GM12873 (cell line): ENCODE results near the gene SLC31A1.

Source experiments
- TF ChIP-seq, protein P1 (sequence below): IDR thresholded peaks from 2 replicates; pipeline ENCODE4 v1.5.1; 2012; ENCODE audit warnings: low read depth, mild to moderate bottlenecking, moderate library complexity, low read length, control low read depth; ENCODE audit not compliant: insufficient read depth; ENCODE audit errors: missing control alignments

SLC31A1 gene

DNA sequence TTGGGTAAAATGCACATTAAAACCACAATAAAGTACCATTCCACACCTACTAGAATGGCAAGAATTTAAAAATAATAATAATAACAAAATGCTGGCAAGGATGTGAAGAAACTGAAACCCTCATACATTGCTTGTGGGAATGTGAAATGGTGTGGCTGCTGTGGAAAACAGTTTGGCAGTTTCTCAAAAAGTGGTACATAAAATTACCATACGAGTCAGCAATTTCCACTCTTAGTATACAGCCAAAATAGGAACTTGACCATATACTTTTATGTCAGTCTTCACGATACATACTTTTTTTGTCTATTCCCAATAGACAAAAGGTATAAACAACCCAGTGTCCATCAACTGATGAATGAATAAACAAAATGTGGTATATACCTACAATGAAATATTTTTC lies 15.9 kb upstream of the SLC31A1 start:
- TF ChIP-seq, protein P1, sequence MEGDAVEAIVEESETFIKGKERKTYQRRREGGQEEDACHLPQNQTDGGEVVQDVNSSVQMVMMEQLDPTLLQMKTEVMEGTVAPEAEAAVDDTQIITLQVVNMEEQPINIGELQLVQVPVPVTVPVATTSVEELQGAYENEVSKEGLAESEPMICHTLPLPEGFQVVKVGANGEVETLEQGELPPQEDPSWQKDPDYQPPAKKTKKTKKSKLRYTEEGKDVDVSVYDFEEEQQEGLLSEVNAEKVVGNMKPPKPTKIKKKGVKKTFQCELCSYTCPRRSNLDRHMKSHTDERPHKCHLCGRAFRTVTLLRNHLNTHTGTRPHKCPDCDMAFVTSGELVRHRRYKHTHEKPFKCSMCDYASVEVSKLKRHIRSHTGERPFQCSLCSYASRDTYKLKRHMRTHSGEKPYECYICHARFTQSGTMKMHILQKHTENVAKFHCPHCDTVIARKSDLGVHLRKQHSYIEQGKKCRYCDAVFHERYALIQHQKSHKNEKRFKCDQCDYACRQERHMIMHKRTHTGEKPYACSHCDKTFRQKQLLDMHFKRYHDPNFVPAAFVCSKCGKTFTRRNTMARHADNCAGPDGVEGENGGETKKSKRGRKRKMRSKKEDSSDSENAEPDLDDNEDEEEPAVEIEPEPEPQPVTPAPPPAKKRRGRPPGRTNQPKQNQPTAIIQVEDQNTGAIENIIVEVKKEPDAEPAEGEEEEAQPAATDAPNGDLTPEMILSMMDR = no peak

DNA sequence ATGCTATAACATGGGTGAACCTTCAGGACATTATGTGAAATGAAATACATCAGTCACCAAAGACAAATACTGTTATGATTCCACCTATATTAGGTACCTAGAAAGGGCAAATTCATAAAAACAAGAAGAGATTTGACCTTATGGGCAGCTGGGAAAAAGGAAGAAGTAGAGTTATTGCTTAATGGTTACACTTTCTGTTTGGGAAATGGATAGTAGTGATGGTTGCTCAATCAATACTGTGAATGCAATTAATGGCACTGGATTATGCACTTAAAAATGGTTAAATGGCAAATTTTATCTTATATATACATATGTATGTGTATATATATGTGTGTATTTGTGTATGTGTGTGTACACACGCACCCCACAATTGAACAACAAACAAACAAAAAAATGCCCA lies 15.5 kb upstream of the SLC31A1 start:
- TF ChIP-seq, protein P1 = no peak

DNA sequence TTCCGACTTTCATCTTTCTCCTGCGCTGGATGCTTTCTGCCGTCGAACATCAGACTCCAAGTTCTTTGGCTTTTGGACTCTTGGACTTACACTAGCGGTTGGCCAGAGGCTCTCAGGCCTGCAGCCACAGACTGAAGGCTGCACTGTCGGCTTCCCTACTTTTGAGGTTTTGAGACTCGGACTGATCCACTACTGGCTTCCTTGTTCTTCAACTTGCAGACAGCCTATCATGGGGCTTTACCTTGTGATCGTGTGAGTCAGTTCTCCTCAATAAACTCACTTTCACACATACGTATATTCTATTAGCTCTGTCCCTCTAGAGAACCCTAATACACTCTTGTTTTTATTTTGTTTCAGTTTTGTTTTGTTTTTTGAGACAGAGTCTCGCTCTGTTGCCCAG lies 10.5 kb upstream of the SLC31A1 start:
- TF ChIP-seq, protein P1 = no peak

DNA sequence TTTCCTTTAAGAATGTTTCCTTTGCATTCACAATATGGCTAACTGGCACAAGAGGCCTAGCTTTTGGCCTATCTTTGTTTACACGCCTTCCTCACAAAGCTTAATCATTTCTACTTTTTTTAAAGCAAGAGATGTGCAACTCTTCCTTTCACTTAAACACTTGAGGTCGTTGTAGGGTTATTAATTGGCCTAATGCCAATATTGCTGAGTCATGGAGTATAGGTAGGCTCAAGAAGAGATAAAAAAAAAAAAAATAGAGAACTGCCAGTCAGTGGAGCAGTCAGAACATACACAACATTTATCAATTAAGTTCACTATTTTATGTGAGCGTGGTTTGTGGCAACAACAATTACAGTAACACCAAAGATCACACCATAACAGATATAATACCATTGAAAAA lies 6.2 kb upstream of the SLC31A1 start:
- TF ChIP-seq, protein P1 = no peak

DNA sequence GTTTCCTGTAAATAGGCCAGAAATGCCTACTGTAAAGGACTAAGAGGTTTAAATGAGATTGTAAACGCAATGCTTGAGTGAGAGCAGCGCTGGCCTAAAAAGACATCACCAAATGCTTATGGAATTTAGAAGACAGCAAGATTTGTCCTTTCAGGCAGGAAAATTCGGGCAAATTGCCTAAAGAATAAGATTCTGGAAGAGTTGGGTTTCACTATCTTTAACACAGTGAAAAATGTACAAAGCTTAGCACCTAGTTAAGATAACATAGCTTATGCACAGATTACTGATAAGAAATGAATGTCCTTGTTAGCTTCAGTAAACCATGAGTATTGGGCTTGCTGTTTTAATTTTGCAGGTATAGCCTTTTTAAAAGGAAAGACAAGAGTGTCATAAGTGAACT lies 4.9 kb upstream of the SLC31A1 start:
- TF ChIP-seq, protein P1 = no peak

DNA sequence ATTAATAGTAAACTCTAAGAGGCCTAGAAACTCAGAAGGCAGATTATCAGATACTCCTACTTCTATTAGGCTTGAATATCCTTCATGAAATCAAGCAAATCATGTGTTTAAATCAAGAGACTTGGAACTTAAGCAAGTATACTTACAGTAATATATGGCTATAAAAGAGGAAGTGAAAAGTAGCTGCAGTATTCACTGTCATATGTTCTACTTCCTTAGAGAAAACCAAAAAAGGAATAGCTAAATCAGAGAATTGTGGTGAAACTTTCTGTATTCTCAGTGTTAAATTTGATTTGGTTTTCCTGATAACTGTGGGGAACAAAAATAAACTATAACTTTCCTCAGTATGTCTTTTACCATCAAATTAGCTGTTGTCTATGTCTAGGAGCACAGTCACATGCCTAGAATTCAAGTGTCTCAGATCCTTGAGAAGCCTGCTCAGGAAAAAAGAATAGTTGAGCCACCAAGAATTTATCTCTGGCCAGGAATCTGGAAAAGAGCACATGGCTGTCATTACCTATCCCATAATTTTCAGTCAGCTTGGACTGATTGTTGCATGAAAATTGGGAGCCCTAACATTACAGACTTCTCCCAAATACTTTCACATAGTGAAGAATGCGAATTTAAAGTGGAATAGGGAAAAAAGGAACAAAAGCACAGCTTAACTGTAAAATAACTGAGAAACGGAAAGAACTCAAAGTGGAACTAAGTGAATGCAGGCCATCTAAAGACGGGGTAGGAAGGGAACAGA lies 2.0 kb upstream of the SLC31A1 start:
- TF ChIP-seq, protein P1 = no peak

DNA sequence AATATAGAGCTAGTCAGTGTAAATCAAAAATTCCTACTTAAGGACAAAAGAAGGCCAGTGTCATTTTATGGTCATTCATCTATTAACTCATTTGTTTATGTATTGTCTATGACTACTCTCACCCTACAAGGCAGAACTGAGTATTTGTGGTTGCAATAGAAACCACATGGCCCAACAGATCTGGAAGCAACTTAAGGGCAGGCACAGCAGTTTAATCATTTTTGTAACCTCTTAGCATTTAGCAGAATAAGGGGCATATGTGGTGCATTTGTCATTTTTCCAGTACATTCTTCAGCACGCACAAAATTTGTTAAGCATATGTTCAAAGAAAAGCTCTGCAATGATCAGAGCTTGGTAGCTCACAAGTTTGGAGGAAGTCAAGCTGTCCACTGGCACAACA lies 1.4 kb upstream of the SLC31A1 start:
- TF ChIP-seq, protein P1 = no peak
